HK-2 (cell line): ENCODE results near the gene ZNF747.
A peak's percentile ranks its signal among the peaks of the same experiment; 100 is the strongest.
"Not testable (repeated sequence)": the region's sequence is repeated elsewhere in the genome, so short reads cannot be mapped to it uniquely, and the experiment has no call there.

Experiments
- DNase-seq: peaks from one replicate; pipeline ENCODE4 v3.0.0-alpha.2; 2018; ENCODE audit not compliant: unreplicated experiment

The ZNF747 gene

DNA sequence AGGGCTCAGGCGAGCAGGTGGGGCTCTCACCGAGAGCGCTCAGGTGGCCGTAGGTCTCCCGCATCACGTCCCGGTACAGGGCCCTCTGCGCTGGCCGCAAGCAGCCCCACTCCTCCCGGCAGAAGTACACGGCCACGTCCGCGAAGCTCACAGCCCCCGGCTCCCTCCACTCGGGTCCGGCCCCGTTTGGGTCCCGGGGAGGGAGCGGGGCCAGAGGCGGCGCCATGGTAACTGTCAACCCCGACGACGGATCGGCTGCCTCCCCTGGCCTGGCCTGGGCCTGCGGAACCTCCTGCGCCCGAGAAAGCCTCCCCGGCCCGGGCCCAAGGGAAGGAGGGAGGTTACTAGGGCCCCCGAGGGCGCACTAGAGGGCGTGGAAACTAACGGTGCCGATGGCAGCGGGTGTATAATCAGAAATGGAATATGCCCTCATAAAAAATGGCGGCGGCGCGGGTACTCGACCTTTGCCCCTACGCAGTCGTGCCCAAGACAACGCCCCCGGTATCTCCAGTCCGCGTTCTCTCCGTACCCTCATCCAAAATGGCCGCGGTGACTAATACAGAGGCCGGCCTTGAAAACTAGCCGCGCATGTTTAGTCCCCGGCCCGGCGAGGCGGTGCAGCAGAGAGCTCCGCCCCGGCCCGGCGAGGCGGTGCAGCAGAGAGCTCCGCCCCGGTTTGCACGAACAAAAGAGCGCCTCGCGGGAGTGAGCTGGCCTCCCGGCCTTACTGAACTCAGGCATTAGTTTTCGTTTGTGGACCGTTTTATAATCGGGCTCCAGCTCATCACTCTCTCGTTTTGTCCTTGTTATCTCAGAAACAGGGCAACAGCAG lies 23.5 kb upstream of the ZNF747 start, which contains the start of gene ZNF764:
Gene ZNF764, minus strand, starts transcription at position 418 of the 832 bp plus-strand sequence. Its CDS starts 192 bp downstream, at position 226.
- DNase-seq, result peak; percentile 93

GRCh38 chr16:30557707-30557956 lies 23.0 kb upstream of the ZNF747 start:
- DNase-seq, result no peak

DNA sequence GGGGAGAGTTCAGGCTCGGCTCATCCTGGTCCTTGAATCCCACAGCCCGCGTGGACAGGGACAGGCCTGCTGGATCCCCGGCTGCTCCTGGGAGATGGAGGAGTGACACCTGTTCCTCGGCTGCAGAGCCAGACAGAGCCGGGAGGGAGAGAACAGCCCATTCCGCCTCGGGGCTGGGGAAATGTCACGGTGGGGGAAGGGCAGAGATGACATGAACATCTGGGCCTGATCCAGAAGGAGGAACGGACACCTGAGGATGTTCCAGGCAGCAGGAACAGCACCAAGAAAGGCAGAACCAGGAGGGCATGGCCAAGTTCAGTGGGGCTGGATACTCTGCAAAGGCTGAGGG lies 21.4 kb upstream of the ZNF747 start:
- no peak for DNase-seq

GRCh38 chr16:30555315-30556124 lies 20.9 kb upstream of the ZNF747 start:
- DNase-seq, result no peak

- DNase-seq, result no peak
Observed at GRCh38 chr16:30554557-30555314, 20.1 kb upstream of the ZNF747 start.

- no peak for DNase-seq
Observed at GRCh38 chr16:30553393-30553899, 18.8 kb upstream of the ZNF747 start.

DNA sequence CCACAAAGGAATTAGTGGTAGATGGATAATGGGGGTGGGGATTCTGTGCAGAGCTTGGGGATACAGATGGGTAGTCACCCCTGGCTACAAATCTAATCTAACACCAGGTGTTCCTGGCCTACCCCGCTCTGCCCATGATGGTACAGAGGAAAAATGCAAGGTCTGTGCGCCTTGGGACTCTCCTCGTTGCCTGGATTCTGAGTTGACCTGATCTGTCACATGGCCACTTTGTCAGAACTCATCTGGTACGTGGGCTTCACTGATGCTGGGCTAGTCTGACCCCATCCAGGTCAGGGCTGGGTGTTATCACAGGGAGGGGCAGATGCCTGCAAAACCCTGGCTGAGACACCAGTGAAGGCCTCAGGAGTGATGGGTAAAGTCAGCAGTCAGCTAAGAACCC lies 18.3 kb upstream of the ZNF747 start:
- no peak for DNase-seq

DNA sequence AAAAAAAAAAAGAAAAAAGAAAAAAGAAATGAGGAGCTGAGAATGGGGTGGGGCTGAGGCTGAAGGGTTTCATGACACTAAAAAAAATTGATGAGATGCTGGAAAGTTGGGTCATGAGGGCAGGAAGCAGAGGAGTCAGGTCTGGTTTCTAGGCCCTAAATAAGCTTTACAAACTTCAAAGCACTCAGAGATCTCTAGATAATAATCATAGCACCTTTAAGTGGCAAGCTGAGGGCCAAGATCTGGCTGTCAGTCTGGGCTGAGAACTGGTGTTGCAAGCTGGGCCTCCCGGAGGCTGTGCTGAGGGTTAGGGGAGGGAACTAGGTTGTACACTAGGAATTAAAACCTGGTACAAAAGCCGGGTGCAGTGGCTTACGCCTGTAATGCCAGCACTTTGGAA lies 17.1 kb upstream of the ZNF747 start:
- DNase-seq, result no peak

DNA sequence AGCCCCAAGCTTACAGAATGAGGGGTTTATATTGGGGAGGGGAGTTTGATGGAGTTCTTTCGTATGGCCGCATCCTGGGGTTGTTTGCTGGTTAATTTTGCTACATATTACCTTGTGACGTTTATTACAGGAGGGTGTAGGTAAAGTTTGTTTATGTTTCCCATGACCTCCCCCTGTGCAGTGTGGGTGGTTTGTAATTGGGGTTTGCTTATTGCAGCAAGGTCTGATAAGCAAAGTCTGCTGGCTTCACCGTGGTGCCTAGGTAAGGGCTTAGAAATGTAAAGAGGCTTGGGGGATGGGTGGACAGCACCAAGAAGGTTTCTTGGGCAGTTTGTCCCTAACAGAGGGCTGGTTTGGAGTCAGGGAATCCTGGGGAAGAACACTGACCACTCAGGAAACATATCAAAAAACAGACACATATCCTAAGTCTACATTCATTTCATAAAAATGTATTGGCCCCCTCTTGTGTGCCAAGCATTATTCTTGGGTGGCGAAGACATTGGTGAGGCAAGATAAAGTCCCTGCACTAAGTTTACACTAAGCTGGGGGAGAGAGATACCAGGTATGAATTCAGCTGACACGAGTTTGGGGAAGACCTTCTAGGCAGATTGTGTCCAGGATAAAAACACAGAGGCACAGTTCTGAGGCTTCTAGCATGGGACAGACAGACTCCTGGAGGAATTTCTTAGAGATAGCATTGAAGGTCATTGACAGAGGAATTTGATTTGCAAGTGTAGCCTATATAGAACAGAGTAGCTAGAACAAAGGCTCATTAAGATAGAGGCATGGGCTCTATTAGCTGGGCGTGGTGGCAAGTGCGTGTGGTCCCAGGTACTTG lies 14.0 kb upstream of the ZNF747 start:
- DNase-seq, result no peak

DNA sequence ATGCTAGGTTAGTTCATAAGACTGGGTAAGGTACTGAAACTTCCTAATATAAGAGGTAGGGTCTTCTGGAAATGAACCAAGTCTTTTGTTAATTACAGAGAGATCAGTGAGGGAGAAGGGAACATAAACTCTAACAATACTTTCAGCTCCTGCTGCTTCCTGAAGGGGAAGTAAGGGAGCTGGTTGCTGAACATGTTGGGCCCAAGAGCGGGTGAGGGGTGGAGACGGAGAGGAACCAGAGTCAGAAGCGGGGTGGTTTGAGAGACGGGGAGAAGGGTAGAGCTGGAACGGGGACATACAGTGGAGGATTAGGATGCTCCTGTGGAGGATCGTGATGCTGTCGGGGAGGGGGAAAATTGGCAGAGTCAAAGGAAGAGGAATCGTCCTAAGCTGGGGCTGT lies 11.5 kb upstream of the ZNF747 start:
- no peak for DNase-seq

- no peak for DNase-seq
Observed at GRCh38 chr16:30543067-30543466, 8.4 kb upstream of the ZNF747 start.

DNA sequence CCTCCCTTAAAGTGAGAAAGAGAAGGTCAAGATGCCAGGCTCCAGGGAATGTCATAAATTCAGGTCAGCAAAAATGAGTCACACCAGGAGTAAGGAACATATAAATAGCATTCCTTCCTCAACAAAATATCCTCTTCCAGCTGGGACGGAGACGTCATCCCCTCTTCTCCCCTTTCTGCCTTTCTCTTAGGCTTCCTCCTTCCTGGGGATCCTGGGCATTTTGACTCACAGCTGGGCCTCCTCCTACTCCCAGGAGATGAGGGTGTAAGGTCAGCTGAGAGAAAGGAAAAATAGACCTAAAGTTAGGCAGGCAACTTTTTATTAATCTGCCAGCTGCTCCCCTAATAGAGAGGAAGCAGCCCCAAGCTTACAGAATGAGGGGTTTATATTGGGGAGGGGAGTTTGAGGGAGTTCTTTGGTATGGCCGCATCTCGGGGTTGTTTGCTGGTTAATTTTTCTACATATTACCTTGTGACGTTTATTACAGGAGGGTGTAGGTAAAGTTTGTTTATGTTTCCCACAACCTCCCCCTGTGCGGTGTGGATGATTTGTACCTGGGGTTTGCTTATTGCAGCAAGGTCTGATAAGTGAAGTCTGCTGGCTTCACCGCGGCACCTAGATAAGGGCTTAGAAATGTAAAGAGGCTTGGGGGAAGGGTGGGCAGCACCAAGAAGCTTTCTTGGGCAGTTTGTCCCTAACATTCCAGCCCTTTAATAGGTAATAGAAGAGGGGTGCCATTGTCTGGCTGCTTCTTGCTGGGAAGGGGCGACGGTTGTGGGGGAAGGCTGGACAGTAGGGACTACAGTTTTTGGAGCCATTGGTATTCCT lies 7.1 kb upstream of the ZNF747 start:
- no peak for DNase-seq

DNA sequence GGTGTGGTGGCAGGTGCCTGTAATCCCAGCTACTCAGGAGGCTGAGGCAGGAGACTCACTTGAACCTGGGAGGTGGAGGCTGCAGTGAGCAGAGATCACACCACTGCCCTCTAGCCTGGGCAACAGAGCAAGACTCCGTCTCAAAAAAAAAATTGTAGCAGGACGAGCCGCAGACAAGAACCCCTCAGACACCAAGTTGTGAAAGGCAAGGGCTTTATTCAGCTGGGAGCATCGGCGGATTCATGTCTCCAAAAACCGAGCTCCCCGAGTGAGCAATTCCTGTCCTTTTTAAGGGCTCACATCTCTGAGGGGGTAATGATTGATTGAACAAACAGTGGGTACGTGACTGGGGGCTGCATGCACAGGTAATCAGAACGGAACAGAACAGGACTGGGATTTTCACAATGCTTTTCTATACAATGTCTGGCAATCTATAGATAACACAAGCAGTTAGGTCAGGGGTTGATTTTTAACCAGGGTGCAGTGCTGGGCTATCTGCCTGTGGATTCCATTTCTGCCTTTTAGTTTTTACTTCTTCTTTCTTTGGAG lies 6.3 kb upstream of the ZNF747 start:
- DNase-seq, result not testable (repeated sequence)

GRCh38 chr16:30539986-30540526 lies 5.4 kb upstream of the ZNF747 start:
- not testable (repeated sequence) for DNase-seq

DNA sequence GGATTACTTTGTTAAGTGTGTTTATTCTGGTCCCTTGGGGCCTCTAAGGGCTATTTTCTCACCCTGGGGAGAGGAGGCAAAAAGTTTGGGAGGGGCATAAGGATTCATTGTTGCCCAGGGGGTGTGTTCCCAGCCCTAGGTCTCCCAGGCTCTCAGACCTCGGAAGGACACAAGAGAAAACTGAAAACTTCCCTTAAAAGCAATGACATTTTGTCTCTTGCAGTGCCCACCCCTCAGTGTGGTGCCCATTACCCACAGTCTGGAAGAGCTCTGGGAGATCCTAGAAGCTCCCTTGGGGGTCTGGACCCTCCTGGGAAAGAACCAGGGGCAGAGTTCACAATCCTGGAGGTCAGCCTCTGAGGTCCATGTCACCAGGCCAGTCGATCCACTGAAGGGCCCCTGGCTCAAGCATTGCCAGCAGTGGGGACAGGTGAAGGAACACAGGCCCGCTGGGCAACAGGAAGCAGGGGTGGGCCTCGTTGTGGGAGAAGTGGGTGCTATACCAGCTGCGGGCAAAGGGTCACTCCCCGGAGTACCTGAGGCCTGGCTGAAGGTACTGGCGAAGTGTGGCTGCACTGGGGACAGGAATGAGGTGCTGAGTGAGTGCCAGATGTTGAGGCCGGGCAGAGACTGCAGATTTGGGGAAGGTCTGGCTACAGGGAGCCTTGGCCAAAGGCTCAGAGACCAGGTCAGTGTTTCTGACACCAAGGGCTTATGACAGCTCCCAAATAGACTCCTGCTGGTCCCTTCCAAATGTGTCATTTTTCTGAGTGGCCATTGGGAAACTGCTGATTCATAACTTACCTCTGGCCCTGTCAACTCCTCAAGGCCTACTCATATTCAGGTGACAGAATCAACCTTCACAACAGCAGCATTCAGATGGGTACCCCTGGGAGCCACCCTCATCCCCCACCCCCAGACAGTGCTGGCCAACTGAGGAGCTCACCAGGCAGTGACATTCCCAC lies 4.6 kb upstream of the ZNF747 start:
- DNase-seq, result no peak

GRCh38 chr16:30536391-30537024 lies 1.9 kb upstream of the ZNF747 start:
- not testable (repeated sequence) for DNase-seq

- DNase-seq, result peak; percentile 71
Observed at GRCh38 chr16:30535777-30536190, 1.1 kb upstream of the ZNF747 start.

GRCh38 chr16:30535106-30535776 lies 583 bp upstream of the ZNF747 start:
- DNase-seq, result no peak
